HG03060 (cell line): ENCODE data around the gene FAM89B.
"Not testable (repeated sequence)": the region's sequence is repeated elsewhere in the genome, so short reads cannot be mapped to it uniquely, and the experiment has no call there.

Experiments
- ATAC-seq: cut with Tn5 transposase; IDR thresholded peaks from one replicate; pipeline ENCODE4 v1.9.1; 2021; ENCODE audit warnings: low read depth, moderate number of reproducible peaks; ENCODE audit not compliant: unreplicated experiment

Gene FAM89B

GRCh38 chr11:65572356-65573051 lies at the start of gene FAM89B:
FAM89B (plus strand) TSS chr11:65572538; CDS start chr11:65572670, 132 bp downstream.
- no peak for ATAC-seq

GRCh38 chr11:65522718-65523630 lies 49.4 kb upstream of the FAM89B start:
- not testable (repeated sequence) for ATAC-seq

- ATAC-seq, result not testable (repeated sequence)
These were observed 48.7 kb upstream of the FAM89B start for GRCh38 chr11:65523631-65523968.

- no peak for ATAC-seq
These were observed 48.2 kb upstream of the FAM89B start for GRCh38 chr11:65524014-65524740.

GRCh38 chr11:65524741-65525545 lies 47.4 kb upstream of the FAM89B start, which contains the start of gene SCYL1:
SCYL1 (plus strand) TSS chr11:65525083; CDS start chr11:65525154, 71 bp downstream.
- no peak for ATAC-seq

GRCh38 chr11:65525546-65526480 lies 46.5 kb upstream of the FAM89B start:
- ATAC-seq, result no peak

- ATAC-seq, result no peak
These were observed 45.6 kb upstream of the FAM89B start for GRCh38 chr11:65526744-65527143.

- no peak for ATAC-seq
These were observed 43.5 kb upstream of the FAM89B start for GRCh38 chr11:65528819-65529350.

GRCh38 chr11:65529475-65530156 lies 42.7 kb upstream of the FAM89B start:
- no peak for ATAC-seq

- no peak for ATAC-seq
These were observed 42.2 kb upstream of the FAM89B start for GRCh38 chr11:65530157-65530496.

GRCh38 chr11:65532388-65533064 lies 39.8 kb upstream of the FAM89B start:
- ATAC-seq, result no peak

- ATAC-seq, result no peak
These were observed 37.2 kb upstream of the FAM89B start for GRCh38 chr11:65535102-65535501.

- ATAC-seq, result no peak
These were observed 35.7 kb upstream of the FAM89B start for GRCh38 chr11:65536412-65537295.

- ATAC-seq, result no peak
These were observed 35.1 kb upstream of the FAM89B start for GRCh38 chr11:65537296-65537597.

- ATAC-seq, result no peak
These were observed 34.6 kb upstream of the FAM89B start for GRCh38 chr11:65537620-65538231.

GRCh38 chr11:65538232-65538914 lies 34.0 kb upstream of the FAM89B start:
- no peak for ATAC-seq
